H1 (cell line): ENCODE data around the gene DNAJC2. TPM values are rescaled to one million over a fixed set of nuclear protein-coding genes. Genes with fewer than 3 reads are reported as not detected.

Experiments
- CTCF ChIA-PET: fragments of 300-600 bp; sonication (Branson Sonifier 250); formaldehyde crosslinking; loops from one replicate; lab custom pipeline; 2021; ENCODE audit not compliant: partially characterized antibody; lab: Charles Lee
- POLR2A ChIA-PET: fragments of 300-600 bp; sonication (Branson Sonifier 250); formaldehyde crosslinking; loops from one replicate; lab custom pipeline; 2021; ENCODE audit warnings: inconsistent platforms; ENCODE audit not compliant: partially characterized antibody; lab: Charles Lee
- DNase-seq, 2 experiments: peaks; one replicate each; pipeline versions ENCODE4 v3.0.0 to v3.0.0-alpha.2; 2010 to 2022; ENCODE audit warnings: low spot score in 2 of 2, low read depth in 1 of 2, mixed read lengths in 1 of 2
- FAIRE-seq: peaks from 2 replicates; lab custom pipeline; 2011; peaks lifted over from hg19 to GRCh38; lab: Jason Lieb, UNC
- H2AFZ ChIP-seq: 2 replicates; pipeline ENCODE4 v1.8.1; 2012; ENCODE audit warnings: low read length, inconsistent platforms
- H2AK5ac ChIP-seq: 2 replicates; pipeline ENCODE4 v1.6.1; 2013; ENCODE audit warnings: low read depth, low read length
- H2BK120ac ChIP-seq: replicated peaks from 2 replicates; pipeline ENCODE3; 2013; ENCODE audit warnings: low read depth, low read length, inconsistent platforms
- H2BK12ac ChIP-seq: 2 replicates; pipeline ENCODE4 v1.6.1; 2013; ENCODE audit warnings: low read depth, low read length
- H2BK15ac ChIP-seq: 2 replicates; pipeline ENCODE4 v1.6.1; 2013; ENCODE audit warnings: low read length
- H2BK20ac ChIP-seq: 2 replicates; pipeline ENCODE4 v1.6.1; 2013; ENCODE audit warnings: low read length
- H2BK5ac ChIP-seq: 2 replicates; pipeline ENCODE4 v1.6.1; 2013; ENCODE audit warnings: low read depth, low read length
- H3K14ac ChIP-seq: 2 replicates; pipeline ENCODE4 v1.6.1; 2013; ENCODE audit warnings: inconsistent platforms; ENCODE audit not compliant: insufficient read length
- H3K18ac ChIP-seq: 2 replicates; pipeline ENCODE4 v1.6.1; 2013; ENCODE audit warnings: low read length; ENCODE audit errors: extremely low read depth
- H3K23ac ChIP-seq: 2 replicates; pipeline ENCODE4 v1.6.1; 2013; ENCODE audit warnings: inconsistent platforms; ENCODE audit not compliant: insufficient read length
- H3K23me2 ChIP-seq: 2 replicates; pipeline ENCODE4 v1.6.1; 2013; ENCODE audit warnings: low read depth, low read length
- H3K27ac ChIP-seq: 2 replicates; pipeline ENCODE4 v1.6.1; 2011; ENCODE audit warnings: low read depth, low read length, inconsistent platforms
- H3K27me3 ChIP-seq, 4 experiments: replicated peaks in 1 of 4; 1 replicate in 1 of 4; 2 replicates in 3 of 4; pipeline versions ENCODE4 v1.6.1 to v1.8.1; 2011 to 2013; ENCODE audit warnings: low read length in 3 of 4, mild to moderate bottlenecking in 3 of 4, inconsistent platforms in 2 of 4, mixed read lengths in 2 of 4, moderate library complexity in 1 of 4; ENCODE audit not compliant: control insufficient read depth in 3 of 4, insufficient read depth in 3 of 4; ENCODE audit errors: extremely low read depth in 1 of 4
- H3K36me3 ChIP-seq, 4 experiments: 2 replicates each; pipeline versions ENCODE4 v1.6.1 to v1.8.1; 2011 to 2013; ENCODE audit warnings: mild to moderate bottlenecking in 4 of 4, low read length in 3 of 4, moderate library complexity in 2 of 4, control low read depth in 1 of 4, inconsistent platforms in 1 of 4; ENCODE audit not compliant: insufficient read depth in 4 of 4, control insufficient read depth in 2 of 4
- H3K4ac ChIP-seq: replicated peaks from 2 replicates; pipeline ENCODE3; 2013; ENCODE audit warnings: low read length, low read depth, mixed read lengths, inconsistent platforms; ENCODE audit not compliant: insufficient read length
- H3K4me1 ChIP-seq, 4 experiments: replicated peaks in 1 of 4; 1 replicate in 1 of 4; 2 replicates in 3 of 4; pipeline versions ENCODE4 v1.6.1 to v1.8.1; 2011 to 2013; ENCODE audit warnings: low read length in 3 of 4, inconsistent platforms in 2 of 4, mixed read lengths in 1 of 4; ENCODE audit not compliant: insufficient read depth in 4 of 4, control insufficient read depth in 3 of 4
- H3K4me2 ChIP-seq, 2 experiments: 2 replicates each; pipeline versions ENCODE4 v1.6.1 to v1.8.1; 2011 to 2013; ENCODE audit warnings: low read depth in 2 of 2, low read length in 2 of 2, control low read depth in 1 of 2, inconsistent platforms in 1 of 2, mild to moderate bottlenecking in 1 of 2; ENCODE audit not compliant: insufficient read depth in 1 of 2
- H3K4me3 ChIP-seq, 4 experiments: fragments of 200-600, 300-600 bp in 1 of 4; sonication (generic), shearing (Covaris generic), sonication (Bioruptor Twin) in 1 of 4; 2 replicates each; pipeline versions ENCODE4 v1.5.1 to v1.8.1; 2011 to 2016; ENCODE audit warnings: low read length in 4 of 4, low read depth in 3 of 4, control low read depth in 2 of 4, inconsistent platforms in 2 of 4, mild to moderate bottlenecking in 2 of 4, mixed read lengths in 1 of 4, moderate library complexity in 1 of 4; ENCODE audit not compliant: insufficient read depth in 2 of 4; ENCODE audit errors: extremely low read depth in 1 of 4
- H3K56ac ChIP-seq: replicated peaks from 2 replicates; pipeline ENCODE3; 2013; ENCODE audit warnings: low read depth, mild to moderate bottlenecking, mixed read lengths, low read length, inconsistent platforms; ENCODE audit not compliant: insufficient read length
- H3K79me1 ChIP-seq: 2 replicates; pipeline ENCODE4 v1.6.1; 2013; ENCODE audit warnings: low read depth, low read length, control low read depth
- H3K79me2 ChIP-seq, 2 experiments: 2 replicates each; pipeline versions ENCODE4 v1.6.1 to v1.8.1; 2012 to 2013; ENCODE audit warnings: low read length in 2 of 2, mild to moderate bottlenecking in 2 of 2, inconsistent platforms in 1 of 2; ENCODE audit not compliant: insufficient read depth in 2 of 2, control insufficient read depth in 1 of 2
- H3K9ac ChIP-seq, 4 experiments: replicated peaks in 1 of 4; 1 replicate in 1 of 4; 2 replicates in 3 of 4; pipeline versions ENCODE4 v1.6.1 to v1.8.1; 2011 to 2013; ENCODE audit warnings: low read depth in 3 of 4, low read length in 3 of 4, control low read depth in 2 of 4, mild to moderate bottlenecking in 2 of 4, moderate library complexity in 2 of 4, inconsistent platforms in 1 of 4; ENCODE audit errors: extremely low read depth in 1 of 4
- H3K9me3 ChIP-seq, 2 experiments: 2 replicates each; pipeline versions ENCODE4 v1.6.1 to v1.8.1; 2012 to 2013; ENCODE audit warnings: mild to moderate bottlenecking in 2 of 2, moderate library complexity in 2 of 2, control low read depth in 1 of 2, inconsistent platforms in 1 of 2, low read depth in 1 of 2, low read length in 1 of 2, mixed read lengths in 1 of 2; ENCODE audit not compliant: insufficient read depth in 2 of 2
- H4K20me1 ChIP-seq, 2 experiments: replicated peaks in 1 of 2; 2 replicates each; pipeline versions ENCODE3 to v1.8.1; 2011 to 2013; ENCODE audit warnings: inconsistent platforms in 2 of 2, low read length in 2 of 2, mild to moderate bottlenecking in 1 of 2; ENCODE audit not compliant: insufficient read depth in 2 of 2, control insufficient read depth in 1 of 2
- H4K5ac ChIP-seq: 2 replicates; pipeline ENCODE4 v1.6.1; 2013; ENCODE audit warnings: low read length, low read depth, mixed read lengths, inconsistent platforms; ENCODE audit not compliant: insufficient read length
- H4K8ac ChIP-seq: 2 replicates; pipeline ENCODE4 v1.8.0; 2013; ENCODE audit warnings: mild to moderate bottlenecking, moderate library complexity, low read length, inconsistent platforms; ENCODE audit not compliant: insufficient read depth; ENCODE audit errors: extremely low read depth
- H4K91ac ChIP-seq: replicated peaks from 2 replicates; pipeline ENCODE3; 2013; ENCODE audit warnings: low read length, mixed read lengths, inconsistent platforms; ENCODE audit not compliant: insufficient read length
- SIRT6 ChIP-seq: IDR thresholded peaks from one replicate; pipeline ENCODE4 v1.7.1; 2012; ENCODE audit warnings: low read length, inconsistent platforms
- WGBS, 2 experiments: shearing (Covaris generic) in 1 of 2; methylation state at CpG; one replicate each; pipeline versions ENCODE4 v1.1.6 to v1.1.7; 2013 to 2015; ENCODE audit warnings: low lambda C conversion rate in 2 of 2, mixed read lengths in 2 of 2, inconsistent platforms in 1 of 2, low coverage in 1 of 2, missing lambda C conversion rate in 1 of 2; ENCODE audit not compliant: insufficient replicate concordance in 2 of 2, insufficient coverage in 1 of 2, insufficient read length in 1 of 2; ENCODE audit errors: extremely low coverage in 1 of 2, missing lambda C conversion rate in 1 of 2; 5-methylcytosine and 5-hydroxymethylcytosine counted together
- polyA plus RNA-seq, 7 experiments: library from polyadenylated mRNA; depleted of rRNA in 3 of 7; stranded (reverse) in 5 of 7; unstranded in 2 of 7; fragments of >200 nt in 5 of 7; fragments of 200-250 nt in 2 of 7; gene quantifications; 1 replicate in 5 of 7; 2 replicates in 1 of 7; 4 replicates in 1 of 7; pipeline versions ENCODE4 v1.2.1 to v1.2.3, GENCODE V29; 2011 to 2013; ENCODE audit warnings: missing spikeins in 2 of 7, mixed read lengths in 2 of 7
- total RNA-seq: library from RNA; stranded (reverse); fragmentation: NEBNext Ultra II Directional; extraction: Animal tissue kit (Norgen Biotek cat#: 25700); gene quantifications from 2 replicates; pipeline ENCODE4 v1.2.1, GENCODE V29; 2021

DNAJC2 gene
- total and polyA plus RNA-seq, 2 of the 8 experiments (the other 6 are each of a cell fraction or from before 2014, with no cell fraction given): 9.8 to 42.2 TPM

GRCh38 chr7:103369432-103369831, 24.9 kb upstream of the DNAJC2 start:
- FAIRE-seq: no peak
- TF ChIP-seq SIRT6: no peak

More at GRCh38 chr7:103369432-103369831, 24.9 kb upstream of the DNAJC2 start:
- Histone ChIP-seq H2AFZ (no peak overlapping the region), H2BK5ac (no peak overlapping the region), H2BK15ac (no peak overlapping the region), H3K4ac (no peak overlapping the region), H3K4me1 (no peaks in the 10 kb centered on the region), H3K79me1 (no peaks in the 10 kb centered on the region), H3K14ac (no peak overlapping the region), H4K20me1 (no peaks in the 10 kb centered on the region), H3K36me3 (peaks cover 2 to 42% (median 30%) of the 10 kb centered on the region in 4 experiments; a peak in 7 of 8 replicates), H3K4me3 (no peak overlapping the region), H3K23ac (no peak overlapping the region), H3K9me3 (no peaks in the 10 kb centered on the region), H3K27ac (no peak overlapping the region), H4K8ac (no peak overlapping the region), H2BK120ac (no peak overlapping the region), H2AK5ac (no peak overlapping the region), H3K9ac (no peak overlapping the region), H3K79me2 (no peaks in the 10 kb centered on the region), H3K18ac (no peak overlapping the region), H4K91ac (no peak overlapping the region), H3K4me2 (no peak overlapping the region), H3K27me3 (no peaks in the 10 kb centered on the region), H4K5ac (no peak overlapping the region), H2BK12ac (no peak overlapping the region), H3K56ac (no peak overlapping the region), H2BK20ac (no peak overlapping the region), H3K23me2 (no peaks in the 10 kb centered on the region)
- ChIA-PET POLR2A (no interaction called here), CTCF (no interaction called here)
- DNase-seq: no peak
- 93% methylated on average over 5 of the region's 5 CpGs; no CpG with 5 or more reads in 1 of the 2 experiments for WGBS, 2 experiments
